ENCODE measurements around the gene LOC101059915.

LOC101059915 gene

GRCh38 chrX:71650333-71650969 lies 16.9 kb upstream of the LOC101059915 start:
- Histone ChIP-seq H4K20me1 (ENCODE audit: insufficient read depth) (no peaks in the 10 kb centered on the region), H3K9me3 (ENCODE audit: low read length) (no peaks in the 10 kb centered on the region), H3K4me2 (ENCODE audit: low read length) (no peak overlapping the region), H3K9ac (ENCODE audit: low read length) (no peak overlapping the region), H3K27me3 (ENCODE audit: insufficient read depth, low read depth, low read length) (no peaks in the 10 kb centered on the region), H2AFZ (ENCODE audit: low read depth, low read length) (no peak overlapping the region), H3F3A (ENCODE audit: insufficient read depth, low read length, poor library complexity, severe bottlenecking) (no peaks in the 10 kb centered on the region), H3K36me3 (ENCODE audit: insufficient read depth, low read length) (no peaks in the 10 kb centered on the region), H3K4me3 (ENCODE audit: low read length) (no peak overlapping the region), H3K9me2 (ENCODE audit: insufficient read depth, low read length) (no peaks in the 10 kb centered on the region), H3K79me2 (replicated peaks; ENCODE audit: insufficient read depth, low read length) (no peaks in the 10 kb centered on the region), H3K27ac (ENCODE audit: low read length) (no peak overlapping the region)
- TF ChIP-seq, protein P1, sequence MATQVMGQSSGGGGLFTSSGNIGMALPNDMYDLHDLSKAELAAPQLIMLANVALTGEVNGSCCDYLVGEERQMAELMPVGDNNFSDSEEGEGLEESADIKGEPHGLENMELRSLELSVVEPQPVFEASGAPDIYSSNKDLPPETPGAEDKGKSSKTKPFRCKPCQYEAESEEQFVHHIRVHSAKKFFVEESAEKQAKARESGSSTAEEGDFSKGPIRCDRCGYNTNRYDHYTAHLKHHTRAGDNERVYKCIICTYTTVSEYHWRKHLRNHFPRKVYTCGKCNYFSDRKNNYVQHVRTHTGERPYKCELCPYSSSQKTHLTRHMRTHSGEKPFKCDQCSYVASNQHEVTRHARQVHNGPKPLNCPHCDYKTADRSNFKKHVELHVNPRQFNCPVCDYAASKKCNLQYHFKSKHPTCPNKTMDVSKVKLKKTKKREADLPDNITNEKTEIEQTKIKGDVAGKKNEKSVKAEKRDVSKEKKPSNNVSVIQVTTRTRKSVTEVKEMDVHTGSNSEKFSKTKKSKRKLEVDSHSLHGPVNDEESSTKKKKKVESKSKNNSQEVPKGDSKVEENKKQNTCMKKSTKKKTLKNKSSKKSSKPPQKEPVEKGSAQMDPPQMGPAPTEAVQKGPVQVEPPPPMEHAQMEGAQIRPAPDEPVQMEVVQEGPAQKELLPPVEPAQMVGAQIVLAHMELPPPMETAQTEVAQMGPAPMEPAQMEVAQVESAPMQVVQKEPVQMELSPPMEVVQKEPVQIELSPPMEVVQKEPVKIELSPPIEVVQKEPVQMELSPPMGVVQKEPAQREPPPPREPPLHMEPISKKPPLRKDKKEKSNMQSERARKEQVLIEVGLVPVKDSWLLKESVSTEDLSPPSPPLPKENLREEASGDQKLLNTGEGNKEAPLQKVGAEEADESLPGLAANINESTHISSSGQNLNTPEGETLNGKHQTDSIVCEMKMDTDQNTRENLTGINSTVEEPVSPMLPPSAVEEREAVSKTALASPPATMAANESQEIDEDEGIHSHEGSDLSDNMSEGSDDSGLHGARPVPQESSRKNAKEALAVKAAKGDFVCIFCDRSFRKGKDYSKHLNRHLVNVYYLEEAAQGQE (IDR thresholded peaks at IDR 0.05; ENCODE audit: borderline replicate concordance), result no peak
- TF ChIP-seq MXI1 (conservative IDR thresholded peaks at IDR 0.05; ENCODE audit: poor library complexity, severe bottlenecking) (no peak), SMC3 (conservative IDR thresholded peaks at IDR 0.05; ENCODE audit: poor library complexity) (no peak), EP300 (conservative IDR thresholded peaks at IDR 0.05; ENCODE audit: poor library complexity, severe bottlenecking) (no peak), TAF1 (IDR thresholded peaks at IDR 0.05; ENCODE audit: low read depth) (no peak), POLR2AphosphoS5 (IDR thresholded peaks at IDR 0.05) (no peak), RAD21 (conservative IDR thresholded peaks at IDR 0.05) (no peak), EZH2 (IDR thresholded peaks at IDR 0.05; ENCODE audit: borderline replicate concordance, insufficient read depth, low read length, poor library complexity, severe bottlenecking) (no peak)
- TF ChIP-seq, protein P2, sequence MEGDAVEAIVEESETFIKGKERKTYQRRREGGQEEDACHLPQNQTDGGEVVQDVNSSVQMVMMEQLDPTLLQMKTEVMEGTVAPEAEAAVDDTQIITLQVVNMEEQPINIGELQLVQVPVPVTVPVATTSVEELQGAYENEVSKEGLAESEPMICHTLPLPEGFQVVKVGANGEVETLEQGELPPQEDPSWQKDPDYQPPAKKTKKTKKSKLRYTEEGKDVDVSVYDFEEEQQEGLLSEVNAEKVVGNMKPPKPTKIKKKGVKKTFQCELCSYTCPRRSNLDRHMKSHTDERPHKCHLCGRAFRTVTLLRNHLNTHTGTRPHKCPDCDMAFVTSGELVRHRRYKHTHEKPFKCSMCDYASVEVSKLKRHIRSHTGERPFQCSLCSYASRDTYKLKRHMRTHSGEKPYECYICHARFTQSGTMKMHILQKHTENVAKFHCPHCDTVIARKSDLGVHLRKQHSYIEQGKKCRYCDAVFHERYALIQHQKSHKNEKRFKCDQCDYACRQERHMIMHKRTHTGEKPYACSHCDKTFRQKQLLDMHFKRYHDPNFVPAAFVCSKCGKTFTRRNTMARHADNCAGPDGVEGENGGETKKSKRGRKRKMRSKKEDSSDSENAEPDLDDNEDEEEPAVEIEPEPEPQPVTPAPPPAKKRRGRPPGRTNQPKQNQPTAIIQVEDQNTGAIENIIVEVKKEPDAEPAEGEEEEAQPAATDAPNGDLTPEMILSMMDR (IDR thresholded peaks at IDR 0.05; ENCODE audit: poor library complexity, severe bottlenecking), result no peak

DNA sequence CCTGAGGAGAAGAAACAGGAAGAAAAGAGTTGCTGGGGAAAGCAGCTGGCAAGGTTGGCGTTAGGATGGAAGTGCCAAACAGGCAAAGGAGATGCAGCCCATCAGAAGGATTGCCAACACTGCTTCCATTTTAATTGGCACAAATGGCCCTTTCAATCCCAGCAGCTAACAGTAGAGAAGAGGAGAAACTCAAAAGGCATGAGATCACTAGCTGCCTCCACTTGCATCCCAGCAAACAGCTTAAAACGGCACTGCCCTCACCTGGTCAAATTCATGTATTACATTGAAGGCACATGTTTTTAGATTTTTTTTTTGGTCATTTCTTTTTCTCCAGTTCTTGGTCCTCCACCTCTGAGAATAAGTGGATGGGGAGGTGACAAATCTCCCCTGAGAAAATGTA lies 14.9 kb upstream of the LOC101059915 start:
- Histone ChIP-seq H3K79me2 (replicated peaks; ENCODE audit: insufficient read depth, low read length) (no peaks in the 10 kb centered on the region), H3K9ac (ENCODE audit: low read length) (no peak overlapping the region), H3K9me3 (ENCODE audit: low read length) (no peaks in the 10 kb centered on the region), H3K4me3 (ENCODE audit: low read length) (no peak overlapping the region), H4K20me1 (ENCODE audit: insufficient read depth) (no peaks in the 10 kb centered on the region), H3K9me2 (ENCODE audit: insufficient read depth, low read length) (no peaks in the 10 kb centered on the region), H3K36me3 (ENCODE audit: insufficient read depth, low read length) (no peaks in the 10 kb centered on the region), H3K27ac (ENCODE audit: low read length) (no peak overlapping the region), H3F3A (ENCODE audit: insufficient read depth, low read length, poor library complexity, severe bottlenecking) (no peaks in the 10 kb centered on the region), H2AFZ (ENCODE audit: low read depth, low read length) (no peak overlapping the region), H3K4me2 (ENCODE audit: low read length) (no peak overlapping the region), H3K27me3 (ENCODE audit: insufficient read depth, low read depth, low read length) (no peaks in the 10 kb centered on the region)
- peak; percentile 22 for TF ChIP-seq SMC3 (conservative IDR thresholded peaks at IDR 0.05; ENCODE audit: poor library complexity)
- no peak for TF ChIP-seq POLR2AphosphoS5 (IDR thresholded peaks at IDR 0.05)
- TF ChIP-seq, protein P1 (IDR thresholded peaks at IDR 0.05; ENCODE audit: borderline replicate concordance), result no peak
- TF ChIP-seq RAD21 (conservative IDR thresholded peaks at IDR 0.05), result peak; percentile 41
- no peak for TF ChIP-seq EP300 (conservative IDR thresholded peaks at IDR 0.05; ENCODE audit: poor library complexity, severe bottlenecking)
- TF ChIP-seq, protein P2 (IDR thresholded peaks at IDR 0.05; ENCODE audit: poor library complexity, severe bottlenecking), result peak; percentile 54

Data from neural cell (in vitro differentiated cells).